HepG2 (cell line): ENCODE data around the gene CPNE4. TPM values are rescaled to one million over a fixed set of nuclear protein-coding genes. Genes with fewer than 3 reads are reported as not detected.

Experiments
- ATAC-seq: fragments of 200-7000 bp; cut with Tn5 transposase; 3 replicates; pipeline ENCODE4 v1.9.1; 2020; ENCODE audit warnings: mild to moderate bottlenecking, moderate library complexity
- BruUV-seq: library from RNA; stranded (reverse); fragments of 400-500 nt; replicated peaks from 2 replicates; lab custom pipeline; 2021; lab: Mats Ljungman, UMichigan
- CTCF ChIA-PET: fragments of 300-600 bp; formaldehyde crosslinking; extraction: SDS; loops from one replicate; lab custom pipeline; 2021; ENCODE audit warnings: low total read pairs, inconsistent platforms, low intra/inter-chr PET ratio; lab: Yijun Ruan, JAX
- POLR2A ChIA-PET: fragments of 350-600 bp; sonication (Branson Sonifier 250); formaldehyde crosslinking; loops from one replicate; lab custom pipeline; 2020; ENCODE audit warnings: antibody characterized with exemption, inconsistent platforms; lab: Yijun Ruan, JAX
- DNase-seq: peaks from one replicate; pipeline ENCODE4 v3.0.0-alpha.2; 2015; ENCODE audit warnings: low spot score
- FAIRE-seq: peaks from 3 replicates; lab custom pipeline; 2011; peaks lifted over from hg19 to GRCh38; lab: Jason Lieb, UNC
- H2AFZ ChIP-seq: one replicate; pipeline ENCODE4 v1.6.1; 2011; ENCODE audit warnings: low read length, inconsistent platforms
- H3K27ac ChIP-seq: fragments of 300-600 bp; 3 replicates; pipeline ENCODE4 v1.8.0; 2011; ENCODE audit warnings: mixed run types, mild to moderate bottlenecking, mixed read lengths, low read length, inconsistent platforms; ENCODE audit not compliant: insufficient read depth; ENCODE audit errors: extremely low read length
- H3K27me3 ChIP-seq, 2 experiments: fragments of 200-600 bp in 1 of 2; 2 replicates in 1 of 2; 3 replicates in 1 of 2; pipeline versions ENCODE4 v1.6.0 to v1.8.0; 2011; ENCODE audit warnings: low read length in 2 of 2, mild to moderate bottlenecking in 2 of 2, moderate library complexity in 2 of 2, inconsistent platforms in 1 of 2; ENCODE audit not compliant: insufficient read depth in 2 of 2, control insufficient read depth in 1 of 2
- H3K36me3 ChIP-seq, 2 experiments: fragments of 200-600 bp in 1 of 2; replicated peaks in 1 of 2; 2 replicates in 1 of 2; 3 replicates in 1 of 2; pipeline versions ENCODE4 v1.5.1 to v1.8.0; 2011; ENCODE audit warnings: low read length in 2 of 2, inconsistent platforms in 1 of 2; ENCODE audit not compliant: insufficient read depth in 2 of 2, control insufficient read depth in 1 of 2
- H3K4me1 ChIP-seq: 2 replicates; pipeline ENCODE4 v1.5.1; 2012; ENCODE audit warnings: low read length, inconsistent platforms; ENCODE audit not compliant: insufficient read depth
- H3K4me2 ChIP-seq: 2 replicates; pipeline ENCODE4 v1.6.0; 2011; ENCODE audit warnings: low read depth, low read length, inconsistent platforms
- H3K4me3 ChIP-seq, 3 experiments: fragments of 200-600 bp in 1 of 3; sonication (generic), shearing (Covaris generic) in 1 of 3; replicated peaks in 1 of 3; 2 replicates each; pipeline ENCODE4 v1.5.1; 2011 to 2016; ENCODE audit warnings: low read length in 3 of 3, inconsistent platforms in 2 of 3, low read depth in 2 of 3, mild to moderate bottlenecking in 2 of 3, control low read depth in 1 of 3, mixed read lengths in 1 of 3; ENCODE audit not compliant: insufficient read depth in 1 of 3
- H3K79me2 ChIP-seq: one replicate; pipeline ENCODE4 v1.6.1; 2011; ENCODE audit warnings: low read length, inconsistent platforms; ENCODE audit not compliant: insufficient read depth
- H3K9ac ChIP-seq: 2 replicates; pipeline ENCODE4 v1.6.0; 2011; ENCODE audit warnings: mild to moderate bottlenecking, low read depth, low read length, inconsistent platforms; ENCODE audit not compliant: insufficient read depth
- H3K9me3 ChIP-seq: 2 replicates; pipeline ENCODE4 v1.5.1; 2012; ENCODE audit warnings: mild to moderate bottlenecking, low read length
- H4K20me1 ChIP-seq: 2 replicates; pipeline ENCODE4 v1.6.0; 2011; ENCODE audit warnings: inconsistent platforms, mild to moderate bottlenecking, low read length, moderate library complexity; ENCODE audit not compliant: insufficient read depth
- JUNB ChIP-seq: sonication (generic); formaldehyde crosslinking; IDR thresholded peaks from 2 replicates; pipeline ENCODE4 v1.8.0; 2022; ENCODE audit warnings: missing genetic modification reagents, mild to moderate bottlenecking, borderline replicate concordance
- ZNF777 ChIP-seq: sonication (generic); formaldehyde crosslinking; IDR thresholded peaks from 2 replicates; pipeline ENCODE4 v1.4.0; 2020; ENCODE audit warnings: missing genetic modification reagents
- ZNF780A ChIP-seq: sonication (generic); formaldehyde crosslinking; IDR thresholded peaks from 2 replicates; pipeline ENCODE4 v1.8.0; 2022; ENCODE audit warnings: mild to moderate bottlenecking, missing genetic modification reagents, moderate library complexity
- WGBS: methylation state at CpG from one replicate; pipeline ENCODE4 v1.1.6; 2017; ENCODE audit warnings: low lambda C conversion rate; 5-methylcytosine and 5-hydroxymethylcytosine counted together
- in situ Hi-C: cut with HindIII; loops from 2 replicates; pipeline ENCODE4 v1.10.0; 2017; ENCODE audit warnings: low pct_unique_long_range_greater_than_20kb; ENCODE audit not compliant: extremely low pct_ligation_motif_present
- intact Hi-C: fragments of 100-400 bp; cut with micrococcal nuclease; formaldehyde crosslinking; loops from one replicate; pipeline ENCODE4 v1.10.0; 2022; ENCODE audit not compliant: unreplicated experiment
- polyA plus RNA-seq, 8 experiments: library from polyadenylated mRNA; depleted of rRNA in 3 of 8; stranded (reverse) in 7 of 8; unstranded in 1 of 8; fragments of >200 nt; fragmentation: Illumina TruSeq in 4 of 8; extraction: Trizol in 4 of 8; gene quantifications; 2 replicates each; pipeline versions ENCODE4 v1.2.1 to v1.2.3, GENCODE V29; 2011 to 2016; ENCODE audit warnings: low read depth in 4 of 8, missing spikeins in 1 of 8, mixed read lengths in 1 of 8; ENCODE audit not compliant: insufficient read depth in 1 of 8
- total RNA-seq, 5 experiments: library from RNA; depleted of rRNA; stranded (reverse); fragments of >200 nt; fragmentation: Illumina TruSeq; extraction: Trizol; gene quantifications; 2 replicates each; pipeline ENCODE4 v1.2.3, GENCODE V29; 2016; ENCODE audit warnings: low read depth in 1 of 5
- TF ChIP-seq, protein P1 (sequence below): sonication (generic); formaldehyde crosslinking; IDR thresholded peaks from 2 replicates; pipeline ENCODE4 v1.5.1; 2020; ENCODE audit warnings: mild to moderate bottlenecking, missing genetic modification reagents, borderline replicate concordance
- TF ChIP-seq, protein P2 (sequence below): sonication (generic); formaldehyde crosslinking; IDR thresholded peaks from 2 replicates; pipeline ENCODE4 v1.4.0; 2020; ENCODE audit warnings: mild to moderate bottlenecking, low read depth, missing genetic modification reagents

Gene CPNE4
- total and polyA plus RNA-seq, 2 of the 13 experiments (the other 11 are each of a cell fraction or from before 2014, with no cell fraction given), result not detected

DNA sequence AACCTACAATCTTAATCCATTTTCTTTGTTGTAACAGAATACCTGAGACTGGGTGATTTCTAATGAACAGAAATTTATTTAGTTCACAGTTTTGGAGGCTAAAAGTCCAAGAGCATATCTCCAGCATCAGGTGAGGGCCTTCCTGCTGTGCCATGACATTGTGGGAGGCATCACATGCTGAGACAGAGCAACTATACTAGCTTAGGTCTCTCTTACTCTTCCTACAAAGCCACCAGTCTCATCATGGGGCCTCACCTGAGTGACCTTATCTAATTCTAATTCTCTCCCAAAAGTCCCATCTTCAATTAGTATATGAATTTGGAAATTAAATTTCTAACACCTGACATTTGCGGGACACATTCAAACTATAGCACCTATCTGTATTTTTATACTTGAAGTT lies 285.0 kb downstream of the CPNE4 start:
- in situ Hi-C loops, result no loop called here

More for the DNA sequence above, 285.0 kb downstream of the CPNE4 start:
- Histone ChIP-seq H3K9ac (no peak overlapping the region), H3K79me2 (no peaks in the 10 kb centered on the region), H3K27me3 (no peaks in the 10 kb centered on the region), H2AFZ (no peak overlapping the region), H4K20me1 (no peaks in the 10 kb centered on the region), H3K4me2 (no peak overlapping the region), H3K27ac (no peak overlapping the region), H3K9me3 (no peaks in the 10 kb centered on the region), H3K4me1 (no peaks in the 10 kb centered on the region), H3K36me3 (no peaks in the 10 kb centered on the region), H3K4me3 (no peak overlapping the region)
- WGBS, result 31% methylated on average over 1 of the region's 1 CpG
- DNase-seq (no peak), ATAC-seq (no peak), FAIRE-seq (no peak)
- POLR2A ChIA-PET, result no interaction called here
- no TSS peak for BruUV-seq
- CTCF ChIA-PET, result no interaction called here
- intact Hi-C loops, result no loop called here
- TF ChIP-seq JUNB (CRISPR knock-in tag) (no peak), ZNF777 (CRISPR knock-in tag) (no peak), ZNF780A (no peak)
- TF ChIP-seq, protein P1, sequence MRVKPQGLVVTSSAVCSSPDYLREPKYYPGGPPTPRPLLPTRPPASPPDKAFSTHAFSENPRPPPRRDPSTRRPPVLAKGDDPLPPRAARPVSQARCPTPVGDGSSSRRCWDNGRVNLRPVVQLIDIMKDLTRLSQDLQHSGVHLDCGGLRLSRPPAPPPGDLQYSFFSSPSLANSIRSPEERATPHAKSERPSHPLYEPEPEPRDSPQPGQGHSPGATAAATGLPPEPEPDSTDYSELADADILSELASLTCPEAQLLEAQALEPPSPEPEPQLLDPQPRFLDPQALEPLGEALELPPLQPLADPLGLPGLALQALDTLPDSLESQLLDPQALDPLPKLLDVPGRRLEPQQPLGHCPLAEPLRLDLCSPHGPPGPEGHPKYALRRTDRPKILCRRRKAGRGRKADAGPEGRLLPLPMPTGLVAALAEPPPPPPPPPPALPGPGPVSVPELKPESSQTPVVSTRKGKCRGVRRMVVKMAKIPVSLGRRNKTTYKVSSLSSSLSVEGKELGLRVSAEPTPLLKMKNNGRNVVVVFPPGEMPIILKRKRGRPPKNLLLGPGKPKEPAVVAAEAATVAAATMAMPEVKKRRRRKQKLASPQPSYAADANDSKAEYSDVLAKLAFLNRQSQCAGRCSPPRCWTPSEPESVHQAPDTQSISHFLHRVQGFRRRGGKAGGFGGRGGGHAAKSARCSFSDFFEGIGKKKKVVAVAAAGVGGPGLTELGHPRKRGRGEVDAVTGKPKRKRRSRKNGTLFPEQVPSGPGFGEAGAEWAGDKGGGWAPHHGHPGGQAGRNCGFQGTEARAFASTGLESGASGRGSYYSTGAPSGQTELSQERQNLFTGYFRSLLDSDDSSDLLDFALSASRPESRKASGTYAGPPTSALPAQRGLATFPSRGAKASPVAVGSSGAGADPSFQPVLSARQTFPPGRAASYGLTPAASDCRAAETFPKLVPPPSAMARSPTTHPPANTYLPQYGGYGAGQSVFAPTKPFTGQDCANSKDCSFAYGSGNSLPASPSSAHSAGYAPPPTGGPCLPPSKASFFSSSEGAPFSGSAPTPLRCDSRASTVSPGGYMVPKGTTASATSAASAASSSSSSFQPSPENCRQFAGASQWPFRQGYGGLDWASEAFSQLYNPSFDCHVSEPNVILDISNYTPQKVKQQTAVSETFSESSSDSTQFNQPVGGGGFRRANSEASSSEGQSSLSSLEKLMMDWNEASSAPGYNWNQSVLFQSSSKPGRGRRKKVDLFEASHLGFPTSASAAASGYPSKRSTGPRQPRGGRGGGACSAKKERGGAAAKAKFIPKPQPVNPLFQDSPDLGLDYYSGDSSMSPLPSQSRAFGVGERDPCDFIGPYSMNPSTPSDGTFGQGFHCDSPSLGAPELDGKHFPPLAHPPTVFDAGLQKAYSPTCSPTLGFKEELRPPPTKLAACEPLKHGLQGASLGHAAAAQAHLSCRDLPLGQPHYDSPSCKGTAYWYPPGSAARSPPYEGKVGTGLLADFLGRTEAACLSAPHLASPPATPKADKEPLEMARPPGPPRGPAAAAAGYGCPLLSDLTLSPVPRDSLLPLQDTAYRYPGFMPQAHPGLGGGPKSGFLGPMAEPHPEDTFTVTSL (CRISPR knock-in tag), result no peak
- TF ChIP-seq, protein P2, sequence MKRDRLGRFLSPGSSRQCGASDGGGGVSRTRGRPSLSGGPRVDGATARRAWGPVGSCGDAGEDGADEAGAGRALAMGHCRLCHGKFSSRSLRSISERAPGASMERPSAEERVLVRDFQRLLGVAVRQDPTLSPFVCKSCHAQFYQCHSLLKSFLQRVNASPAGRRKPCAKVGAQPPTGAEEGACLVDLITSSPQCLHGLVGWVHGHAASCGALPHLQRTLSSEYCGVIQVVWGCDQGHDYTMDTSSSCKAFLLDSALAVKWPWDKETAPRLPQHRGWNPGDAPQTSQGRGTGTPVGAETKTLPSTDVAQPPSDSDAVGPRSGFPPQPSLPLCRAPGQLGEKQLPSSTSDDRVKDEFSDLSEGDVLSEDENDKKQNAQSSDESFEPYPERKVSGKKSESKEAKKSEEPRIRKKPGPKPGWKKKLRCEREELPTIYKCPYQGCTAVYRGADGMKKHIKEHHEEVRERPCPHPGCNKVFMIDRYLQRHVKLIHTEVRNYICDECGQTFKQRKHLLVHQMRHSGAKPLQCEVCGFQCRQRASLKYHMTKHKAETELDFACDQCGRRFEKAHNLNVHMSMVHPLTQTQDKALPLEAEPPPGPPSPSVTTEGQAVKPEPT (CRISPR knock-in tag), result no peak
